SW 1271 (cell line): ENCODE measurements around the gene RGS11.
"Not testable (repeated sequence)": the region's sequence is repeated elsewhere in the genome, so short reads cannot be mapped to it uniquely, and the experiment has no call there.

Experiments
- DNase-seq, 2 experiments: peaks; one replicate each; lab custom pipeline; 2025; lab: John Stamatoyannopoulos, UW

The RGS11 gene

DNA sequence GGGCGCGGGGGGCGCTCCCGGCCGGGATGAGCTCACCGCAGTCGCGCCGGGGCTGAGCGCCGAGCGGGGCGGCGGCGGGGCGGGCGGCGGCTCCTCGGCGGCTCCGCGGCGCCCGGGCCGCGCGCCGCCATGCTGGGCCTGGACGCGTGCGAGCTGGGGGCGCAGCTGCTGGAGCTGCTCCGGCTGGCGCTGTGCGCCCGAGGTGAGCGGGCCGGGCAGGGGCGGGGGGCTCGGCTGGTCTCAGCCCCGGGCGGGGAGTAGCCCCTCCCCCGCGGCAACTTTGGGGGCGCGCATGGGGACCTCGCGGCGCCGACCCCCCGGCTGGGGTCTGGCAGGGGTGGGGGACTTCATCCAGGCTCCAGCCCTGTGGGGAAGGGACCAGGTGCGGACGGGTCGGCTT is 4.8 kb upstream of the RGS11 start, which contains the start of gene ARHGDIG:
ARHGDIG (plus strand) TSS at position 40 of the 400 bp plus-strand sequence; CDS start at position 130, 90 bp downstream.
- no peak for DNase-seq

DNA sequence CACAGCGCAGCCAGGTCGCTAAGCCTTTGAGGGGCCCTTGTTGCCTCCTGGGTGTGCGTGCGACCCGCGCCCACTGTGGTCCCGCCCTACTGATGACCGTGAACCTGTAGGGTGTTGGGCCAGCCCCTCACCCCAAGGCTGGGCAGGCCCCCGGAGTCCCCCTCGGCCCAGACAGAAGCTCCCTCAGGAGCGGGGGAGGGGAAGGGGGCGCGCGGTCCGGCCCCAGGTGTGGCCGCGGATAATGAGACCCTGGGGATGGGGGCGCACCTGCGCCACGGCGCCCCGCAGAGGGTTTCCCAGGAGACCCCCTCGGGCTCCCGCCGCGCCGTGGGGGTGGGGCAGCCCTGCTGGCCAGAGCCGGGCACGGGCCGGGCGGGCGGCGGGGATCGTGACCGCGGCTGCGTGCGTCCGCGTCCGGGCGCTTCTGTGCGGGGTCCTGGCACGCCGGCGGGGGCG is 4.3 kb upstream of the RGS11 start:
- DNase-seq, result no peak

- DNase-seq, result no peak
Observed at GRCh38 chr16:279531-279930, 3.8 kb upstream of the RGS11 start.

DNA sequence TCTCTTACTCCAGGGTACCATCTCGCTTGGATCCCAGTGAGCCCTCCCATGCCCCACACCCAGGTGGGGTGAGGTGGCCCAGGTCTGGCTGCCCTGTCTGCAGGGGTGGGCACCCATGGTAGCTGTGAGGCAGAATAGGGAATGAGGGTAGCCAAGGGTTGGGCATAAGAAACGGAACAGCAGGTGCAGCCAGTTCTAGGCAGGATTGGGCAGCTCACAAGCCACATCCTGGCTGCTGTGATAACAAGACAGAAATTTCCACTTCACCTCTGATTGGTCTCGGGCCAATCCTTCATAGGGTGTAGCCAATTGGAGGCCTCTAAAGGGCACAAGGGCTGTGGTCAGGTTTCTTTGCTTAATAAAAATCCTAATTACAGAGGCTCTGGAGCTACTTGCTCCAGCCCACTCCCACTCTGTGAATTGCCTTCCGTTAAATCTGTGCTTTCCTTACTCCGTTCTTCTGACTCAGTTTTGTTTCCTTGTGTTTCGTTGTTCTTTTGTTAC is 3.2 kb upstream of the RGS11 start:
- peak in 1 of 2 experiments; percentile 6 for DNase-seq

GRCh38 chr16:276426-277077 is 808 bp upstream of the RGS11 start:
- DNase-seq, result no peak

DNA sequence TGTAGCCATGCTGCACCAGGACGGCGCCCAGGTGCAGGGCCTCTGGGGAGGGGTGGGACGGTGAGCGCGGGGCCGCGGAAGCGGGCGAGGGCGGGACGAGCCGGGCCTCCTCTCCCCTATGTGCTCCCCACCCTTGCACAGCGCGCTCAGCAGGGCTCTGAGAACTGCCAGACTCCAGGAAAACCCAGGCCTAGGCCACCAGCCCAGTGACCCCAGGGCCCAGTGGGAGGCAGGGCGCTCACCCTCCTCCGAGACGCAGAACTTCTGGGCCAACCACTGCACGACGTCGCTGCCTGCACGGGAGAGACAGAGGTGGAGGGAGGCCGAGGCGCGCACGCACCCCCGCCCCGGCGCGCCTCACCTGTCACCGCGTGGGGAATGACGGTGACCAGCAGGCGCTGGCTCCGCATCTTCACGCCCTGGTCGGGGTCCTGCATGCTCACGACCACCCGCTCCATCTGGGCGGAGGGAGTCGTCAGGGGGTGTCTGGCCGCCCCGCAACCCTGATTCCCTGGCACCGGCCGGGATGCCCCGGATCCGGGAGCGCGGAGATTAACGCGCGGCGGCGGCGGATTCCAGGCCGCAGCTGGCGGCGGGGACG is 603 bp downstream of the RGS11 start:
- DNase-seq, result no peak

DNA sequence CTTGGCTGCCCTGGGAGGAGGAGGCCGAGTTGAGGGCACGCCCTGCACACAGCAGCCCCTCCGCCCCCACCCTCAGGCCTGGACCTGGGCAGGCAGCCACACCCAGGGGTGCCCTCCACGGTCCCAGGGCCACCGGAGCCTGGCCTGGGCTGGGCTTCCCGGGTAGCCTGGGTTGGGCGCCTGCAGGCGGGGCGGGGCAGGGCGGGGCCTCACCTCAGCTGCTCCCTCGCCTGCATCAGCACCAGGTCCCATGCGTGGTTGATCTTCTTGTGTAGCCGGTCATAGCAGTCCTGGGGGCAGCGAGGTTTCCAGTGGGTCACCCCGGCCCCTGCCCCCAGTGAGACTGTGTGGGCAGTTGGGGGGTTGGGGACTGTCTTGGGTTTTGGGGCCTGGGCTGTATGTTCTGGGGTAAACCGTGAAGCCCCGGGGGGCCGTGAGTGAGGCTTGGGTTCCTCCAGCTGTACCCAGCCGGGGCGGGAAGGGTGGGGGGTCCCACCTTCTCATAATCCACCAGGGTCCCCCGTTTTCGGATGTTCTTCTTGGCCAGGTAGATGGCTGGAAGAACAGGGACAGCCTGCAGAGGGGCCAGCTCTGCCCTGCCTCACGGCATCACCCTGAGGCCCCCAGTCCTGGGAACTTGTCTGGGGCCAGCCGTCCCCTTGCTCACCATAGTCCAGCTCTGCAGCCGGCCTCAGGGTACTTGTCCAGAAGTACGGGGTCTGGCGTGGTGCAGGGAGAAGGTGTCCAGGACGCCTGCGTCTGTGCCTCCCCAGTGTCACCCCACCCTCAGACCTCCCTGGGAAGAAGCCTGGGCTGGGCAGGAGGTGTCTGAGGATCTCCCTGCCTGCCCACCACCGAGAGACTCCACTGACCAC is 2.0 kb downstream of the RGS11 start:
- no peak for DNase-seq

DNA sequence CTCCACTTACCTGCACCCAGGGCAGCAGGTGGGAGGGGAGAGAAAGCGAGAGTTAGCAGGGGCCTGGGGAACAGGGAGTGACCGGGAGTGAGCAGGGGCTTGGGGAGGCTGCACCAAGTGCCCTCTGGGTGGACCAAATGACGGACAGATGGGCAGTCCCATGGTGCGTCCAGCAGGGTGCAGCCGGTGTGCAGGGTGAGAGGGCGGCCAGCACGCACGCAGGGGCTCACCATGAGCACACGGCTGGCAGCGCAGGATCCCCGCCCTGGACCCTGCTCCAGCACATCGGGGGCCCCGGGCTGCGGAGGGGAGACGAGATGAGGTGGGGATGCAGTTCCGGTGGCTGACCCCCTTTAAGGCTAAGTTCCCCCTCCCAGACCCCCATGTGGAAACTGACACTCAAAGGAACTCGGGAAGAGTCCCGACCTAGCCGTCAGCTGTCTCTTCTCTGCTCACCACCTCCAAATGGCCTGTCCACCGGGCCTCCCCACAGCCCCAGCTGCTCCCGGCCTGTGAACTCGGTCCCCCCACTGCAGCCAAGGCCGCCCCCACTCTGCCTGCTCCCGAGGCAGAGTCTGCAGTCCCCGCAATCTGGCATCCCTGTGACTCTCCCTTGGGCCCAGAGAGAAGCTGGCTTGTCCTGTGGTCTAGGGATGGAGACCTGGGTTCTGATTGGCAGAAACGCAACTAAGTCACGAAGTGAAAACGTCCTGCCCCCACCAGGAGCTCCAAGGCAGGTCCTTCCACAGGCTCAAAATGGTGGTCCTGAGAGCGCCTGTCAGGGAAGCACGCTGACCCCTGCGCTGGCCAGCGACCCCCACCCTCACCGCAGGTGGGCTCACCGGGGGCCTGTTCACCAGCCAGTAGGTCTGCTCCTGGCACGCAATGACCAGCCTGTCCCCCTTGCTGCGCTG is 2.9 kb downstream of the RGS11 start:
- no peak for DNase-seq

DNA sequence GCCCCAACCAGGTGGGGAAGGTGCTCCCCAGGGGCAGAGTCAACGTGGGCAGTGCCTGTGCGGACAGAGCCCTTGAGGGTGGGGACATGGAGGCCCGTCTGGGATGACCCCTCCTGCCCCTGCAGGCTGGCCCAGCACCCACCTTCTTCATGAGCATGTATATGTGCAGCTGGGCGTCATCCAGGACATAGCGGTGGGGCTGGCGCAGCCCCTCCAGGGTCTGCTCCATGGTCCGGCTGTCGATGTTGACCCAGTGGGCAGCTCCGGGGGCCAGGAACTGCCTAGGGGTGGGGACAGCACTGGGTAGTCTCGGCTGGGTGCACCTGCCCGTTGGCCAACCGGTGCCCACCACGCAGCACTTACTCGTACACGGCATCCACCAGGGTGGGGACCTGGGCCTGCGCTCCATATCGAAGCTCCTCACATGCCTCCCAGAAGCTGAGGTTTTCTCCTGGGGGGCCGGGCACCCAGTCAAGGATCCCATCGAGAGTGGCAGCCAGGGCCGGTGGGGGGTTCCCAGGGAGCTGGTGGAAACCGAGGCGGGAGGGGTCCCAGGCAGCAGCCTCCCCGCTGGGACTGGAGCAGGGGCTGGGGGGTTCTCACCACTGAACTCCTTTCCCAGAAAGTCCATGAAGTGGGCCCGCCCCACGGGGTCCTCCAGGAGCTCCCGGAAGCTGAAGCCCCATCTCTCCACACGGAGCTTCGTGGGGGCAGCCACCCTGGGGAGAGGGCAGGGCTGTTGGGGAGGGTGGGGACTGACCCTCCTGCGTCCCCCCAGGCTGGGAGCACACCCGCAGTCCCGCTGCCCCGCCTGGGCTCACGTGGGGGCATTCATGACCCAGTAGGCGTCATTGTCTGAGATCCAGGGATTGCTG is 5.1 kb downstream of the RGS11 start:
- no peak for DNase-seq

DNA sequence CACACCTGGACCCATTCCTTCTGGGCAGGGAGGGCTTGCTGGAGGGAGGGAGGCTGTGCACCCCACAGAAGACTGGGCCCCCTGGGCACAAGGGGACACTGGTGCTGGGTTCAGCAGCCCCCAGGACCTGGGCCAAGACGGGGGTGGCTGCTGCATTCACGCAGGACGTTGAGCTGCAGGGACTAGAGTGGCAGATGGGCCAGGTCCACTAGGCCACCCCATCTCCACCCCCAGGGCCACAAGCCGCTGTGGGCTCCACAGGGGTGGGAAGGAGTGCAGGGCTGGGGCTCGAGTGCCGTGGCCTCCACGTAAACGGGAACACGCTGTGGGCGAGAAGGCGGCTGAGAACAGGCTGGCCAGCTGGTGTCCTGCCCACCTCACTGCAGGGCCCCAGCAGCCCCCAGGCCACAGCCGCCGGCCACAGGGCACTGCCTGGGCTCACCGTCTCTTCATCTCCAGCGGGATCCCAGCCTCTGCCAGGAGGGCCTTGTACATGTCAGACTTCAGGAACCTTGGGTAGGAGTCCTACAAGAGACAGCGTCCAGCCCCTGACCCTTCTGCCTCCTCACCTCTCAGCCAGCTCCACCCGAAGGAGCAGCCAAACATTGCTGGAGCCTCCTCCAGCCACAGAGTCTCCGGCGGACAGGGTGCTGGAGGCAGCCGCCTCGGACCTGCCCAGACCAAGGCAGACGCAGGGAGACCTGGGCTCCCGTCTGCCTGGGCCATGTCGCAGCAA is 6.5 kb downstream of the RGS11 start:
- DNase-seq, result no peak

DNA sequence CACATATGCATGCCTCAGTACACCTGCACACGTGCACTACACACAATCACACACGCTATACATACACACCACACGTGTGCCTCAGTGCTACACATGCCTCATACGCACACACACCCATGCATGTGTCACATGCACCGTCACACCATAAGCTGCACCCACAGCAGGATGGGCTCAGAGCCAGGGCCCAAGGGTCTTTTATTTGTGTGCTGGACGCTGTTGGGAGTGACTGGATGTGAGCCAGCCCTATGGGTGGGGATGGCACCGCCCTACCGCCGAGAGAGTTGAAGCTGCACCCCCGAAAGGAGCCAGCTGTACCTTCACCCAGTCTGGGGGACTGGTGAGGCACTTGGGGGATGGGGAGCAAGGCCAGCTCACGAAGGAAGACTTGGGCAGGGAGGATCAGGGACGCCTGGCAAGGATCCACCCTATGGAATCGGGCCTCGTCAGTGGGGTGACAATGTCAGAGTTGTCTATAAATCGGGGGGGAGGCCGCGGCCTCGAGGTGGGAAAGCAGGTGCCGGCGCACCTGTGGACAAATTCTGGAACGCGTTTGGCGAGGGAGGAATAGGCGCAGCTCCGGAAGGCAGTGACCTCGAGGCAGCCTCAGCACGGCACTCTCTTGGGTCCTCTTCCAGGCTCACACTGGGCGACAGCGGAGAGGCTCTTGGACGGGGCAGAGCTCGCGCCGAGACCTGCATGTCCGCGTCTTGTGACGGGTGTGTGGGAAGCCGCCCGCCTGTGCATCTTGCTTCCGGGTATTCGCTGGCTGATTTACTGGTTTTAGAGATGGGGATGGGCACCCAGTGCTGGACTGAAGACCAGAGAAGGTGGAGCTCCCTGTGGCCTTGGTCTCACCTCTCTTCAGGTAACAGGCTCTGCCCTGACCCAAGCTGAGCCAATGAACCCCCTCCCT is 7.3 kb downstream of the RGS11 start:
- DNase-seq, result no peak

- not testable (repeated sequence) for DNase-seq
Observed at GRCh38 chr16:267562-267961, 8.2 kb downstream of the RGS11 start.

- no peak for DNase-seq
Observed at GRCh38 chr16:266258-267164, 9.2 kb downstream of the RGS11 start.

- no peak for DNase-seq
Observed at GRCh38 chr16:265711-266110, 10.0 kb downstream of the RGS11 start.

GRCh38 chr16:265002-265529 is 10.7 kb downstream of the RGS11 start:
- DNase-seq, result no peak

- DNase-seq, result no peak
Observed at GRCh38 chr16:264440-264951, 11.2 kb downstream of the RGS11 start.

DNA sequence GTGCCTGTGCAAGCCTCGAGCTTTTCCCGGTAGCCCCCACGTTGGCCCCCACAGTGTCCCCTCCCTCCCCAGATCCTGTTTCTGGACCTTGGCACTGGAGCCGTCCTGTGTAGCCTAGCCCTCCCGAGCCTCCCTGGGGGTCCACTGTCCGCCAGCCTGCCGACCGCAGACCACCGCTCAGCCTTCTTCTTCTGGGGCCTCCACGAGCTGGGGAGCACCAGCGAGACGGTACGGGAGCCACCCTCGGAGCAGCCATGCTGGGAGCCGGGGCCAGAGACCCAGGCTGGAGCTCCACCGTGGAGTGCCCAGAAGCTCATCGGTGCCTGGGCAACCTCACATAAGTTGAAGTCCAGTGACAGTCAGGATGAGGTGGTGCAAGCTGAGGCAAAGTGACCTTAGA is 11.8 kb downstream of the RGS11 start:
- no peak for DNase-seq
